ENCODE measurements around the gene RMI2. TPM values are rescaled to one million over a fixed set of nuclear protein-coding genes. Genes with fewer than 3 reads are reported as not detected.

The RMI2 gene
- total and polyA plus RNA-seq, 2 of the 8 experiments (the other 6 are each of a cell fraction or from before 2014, with no cell fraction given), result 58.2 to 96.0 TPM

DNA sequence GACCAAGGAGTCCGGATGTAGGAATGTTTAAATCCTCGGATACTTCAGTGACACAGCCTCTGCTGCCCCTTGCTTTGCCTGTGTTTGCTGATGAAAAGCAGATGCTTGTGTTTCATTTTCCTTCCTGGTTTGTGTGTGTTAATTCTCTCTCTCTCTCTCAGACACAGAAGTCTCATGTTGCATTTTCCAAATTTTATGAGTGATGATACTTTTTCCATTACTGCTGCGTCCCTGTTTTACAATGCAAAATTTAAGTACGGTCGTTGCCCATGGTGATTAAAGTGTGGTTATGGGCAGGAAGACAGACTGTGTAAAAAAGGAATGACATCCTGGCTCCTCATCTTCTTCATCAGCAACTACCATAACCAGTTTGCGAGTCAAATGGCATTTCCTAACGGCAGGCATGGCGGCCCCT, 5.7 kb downstream of the RMI2 start:
- H4K91ac ChIP-seq (replicated peaks; ENCODE audit: insufficient read length, low read length), result no peak overlapping the region
- H3K36me3 ChIP-seq (ENCODE audit: control insufficient read depth in 2 of 4, insufficient read depth in 4 of 4, low read length in 3 of 4), result peaks cover 0 to 22% (median 2%) of the 10 kb centered on the region in 4 experiments; a peak in 3 of 8 replicates
- no peak overlapping the region for H3K23ac ChIP-seq (ENCODE audit: insufficient read length)
- no peak overlapping the region for H3K4me2 ChIP-seq (ENCODE audit: insufficient read depth in 1 of 2, low read depth in 2 of 2, low read length in 2 of 2)
- H3K18ac ChIP-seq (ENCODE audit: extremely low read depth, low read length), result no peak overlapping the region
- H2AK5ac ChIP-seq (ENCODE audit: low read depth, low read length), result no peak overlapping the region
- H3K23me2 ChIP-seq (ENCODE audit: low read depth, low read length), result no peaks in the 10 kb centered on the region; the same call in 1 of the 2 replicates
- peaks cover 6 to 77% of the 10 kb centered on the region in 2 experiments for H3K79me2 ChIP-seq (ENCODE audit: control insufficient read depth in 1 of 2, insufficient read depth in 2 of 2, low read length in 2 of 2)
- FAIRE-seq, result no peak
- CTCF ChIA-PET (ENCODE audit: partially characterized antibody), result interaction anchor here (0.6 to 1.3 kb wide), 3 partner anchors 93 to 450 kb away, joined by 3 to 6 read pairs (median 6); no protein-coding TSS in a partner anchor
- no peak overlapping the region for H3K4ac ChIP-seq (replicated peaks; ENCODE audit: insufficient read length, low read depth, low read length)
- H4K5ac ChIP-seq (ENCODE audit: insufficient read length, low read depth, low read length), result no peak overlapping the region
- H3K14ac ChIP-seq (ENCODE audit: insufficient read length), result no peak overlapping the region
- no peak overlapping the region for H2BK20ac ChIP-seq (ENCODE audit: low read length)
- H3K27me3 ChIP-seq (replicated peaks in 1 of 4; ENCODE audit: control insufficient read depth in 3 of 4, extremely low read depth in 1 of 4, insufficient read depth in 3 of 4, low read length in 3 of 4), result no peaks in the 10 kb centered on the region
- peaks cover 15% of the 10 kb centered on the region for H3K79me1 ChIP-seq (ENCODE audit: low read depth, low read length)
- no peak overlapping the region for H3K56ac ChIP-seq (replicated peaks; ENCODE audit: insufficient read length, low read depth, low read length)
- H2BK15ac ChIP-seq (ENCODE audit: low read length), result no peak overlapping the region
- POLR2A ChIA-PET (ENCODE audit: partially characterized antibody), result interaction anchor here (0.8 to 2.2 kb wide), 4 partner anchors 22 to 95 kb away, joined by 3 to 8 read pairs (median 4); partner anchors contain the start of gene SOCS1
- no peak overlapping the region for H2BK5ac ChIP-seq (ENCODE audit: low read depth, low read length)
- DNase-seq (ENCODE audit: low read depth in 1 of 2, low spot score in 2 of 2), result no peak
- 82% methylated on average over 8 of the region's 8 CpGs; no CpG with 5 or more reads in 1 of the 2 experiments for whole genome bisulfite sequencing, 2 experiments (ENCODE audit: extremely low coverage in 1 of 2, insufficient coverage in 1 of 2, insufficient read length in 1 of 2, insufficient replicate concordance in 2 of 2, low coverage in 1 of 2, low lambda C conversion rate in 2 of 2, missing lambda C conversion rate in 1 of 2)
- H4K8ac ChIP-seq (ENCODE audit: extremely low read depth, insufficient read depth, low read length), result no peak overlapping the region
- H3K9ac ChIP-seq (replicated peaks in 1 of 4; ENCODE audit: extremely low read depth in 1 of 4, low read depth in 3 of 4, low read length in 3 of 4), result no peak overlapping the region
- H3K9me3 ChIP-seq (ENCODE audit: insufficient read depth in 2 of 2, low read depth in 1 of 2, low read length in 1 of 2), result 0 out of 4 replicates have a peak, but pooled peaks cover 2 to 3% of the 10 kb centered on the region in 2 experiments
- peaks cover 5 to 18% (median 10%) of the 10 kb centered on the region in 4 experiments for H3K4me1 ChIP-seq (replicated peaks in 1 of 4; ENCODE audit: control insufficient read depth in 3 of 4, insufficient read depth in 4 of 4, low read length in 3 of 4)
- H4K20me1 ChIP-seq (replicated peaks in 1 of 2; ENCODE audit: control insufficient read depth in 1 of 2, insufficient read depth in 2 of 2, low read length in 2 of 2), result peaks cover 7 to 10% of the 10 kb centered on the region in 2 experiments
- no peak overlapping the region for H3K4me3 ChIP-seq (ENCODE audit: extremely low read depth in 1 of 4, insufficient read depth in 2 of 4, low read depth in 3 of 4, low read length in 4 of 4)
- no peak overlapping the region for H2BK120ac ChIP-seq (replicated peaks; ENCODE audit: low read depth, low read length)
- H2BK12ac ChIP-seq (ENCODE audit: low read depth, low read length), result no peak overlapping the region
- H3K27ac ChIP-seq (ENCODE audit: low read depth, low read length), result no peak overlapping the region
- no peak overlapping the region for H2AFZ ChIP-seq (ENCODE audit: low read length)
- no peak for TF ChIP-seq HDAC2 (IDR thresholded peaks at IDR 0.05; ENCODE audit: borderline replicate concordance in 1 of 2, low read depth in 2 of 2, low read length in 2 of 2)
- TF ChIP-seq SAP30 (IDR thresholded peaks at IDR 0.05; ENCODE audit: insufficient read depth, insufficient replicate concordance, low read length), result no peak
- TF ChIP-seq, protein P1, sequence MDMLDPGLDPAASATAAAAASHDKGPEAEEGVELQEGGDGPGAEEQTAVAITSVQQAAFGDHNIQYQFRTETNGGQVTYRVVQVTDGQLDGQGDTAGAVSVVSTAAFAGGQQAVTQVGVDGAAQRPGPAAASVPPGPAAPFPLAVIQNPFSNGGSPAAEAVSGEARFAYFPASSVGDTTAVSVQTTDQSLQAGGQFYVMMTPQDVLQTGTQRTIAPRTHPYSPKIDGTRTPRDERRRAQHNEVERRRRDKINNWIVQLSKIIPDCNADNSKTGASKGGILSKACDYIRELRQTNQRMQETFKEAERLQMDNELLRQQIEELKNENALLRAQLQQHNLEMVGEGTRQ (IDR thresholded peaks at IDR 0.05; ENCODE audit: low read length), result no peak
- no peak for TF ChIP-seq EZH2 (IDR thresholded peaks at IDR 0.05; ENCODE audit: low read depth, low read length, severe bottlenecking)
- TF ChIP-seq GTF2F1 (IDR thresholded peaks at IDR 0.05; ENCODE audit: borderline replicate concordance, low read depth, low read length), result no peak
- TF ChIP-seq CBX8 (IDR thresholded peaks at IDR 0.05; ENCODE audit: borderline replicate concordance, low read depth, low read length), result no peak
- TF ChIP-seq CTBP2 (IDR thresholded peaks at IDR 0.05; ENCODE audit: borderline replicate concordance, insufficient read depth, insufficient read length, low read length), result no peak
- TF ChIP-seq RAD21 (IDR thresholded peaks at IDR 0.05 in 1 of 2, conservative IDR thresholded peaks at IDR 0.05 in 1 of 2; ENCODE audit: low read depth in 2 of 2, low read length in 2 of 2), result no peak
